ENCODE measurements around the gene TFAP2A.

The TFAP2A gene

DNA sequence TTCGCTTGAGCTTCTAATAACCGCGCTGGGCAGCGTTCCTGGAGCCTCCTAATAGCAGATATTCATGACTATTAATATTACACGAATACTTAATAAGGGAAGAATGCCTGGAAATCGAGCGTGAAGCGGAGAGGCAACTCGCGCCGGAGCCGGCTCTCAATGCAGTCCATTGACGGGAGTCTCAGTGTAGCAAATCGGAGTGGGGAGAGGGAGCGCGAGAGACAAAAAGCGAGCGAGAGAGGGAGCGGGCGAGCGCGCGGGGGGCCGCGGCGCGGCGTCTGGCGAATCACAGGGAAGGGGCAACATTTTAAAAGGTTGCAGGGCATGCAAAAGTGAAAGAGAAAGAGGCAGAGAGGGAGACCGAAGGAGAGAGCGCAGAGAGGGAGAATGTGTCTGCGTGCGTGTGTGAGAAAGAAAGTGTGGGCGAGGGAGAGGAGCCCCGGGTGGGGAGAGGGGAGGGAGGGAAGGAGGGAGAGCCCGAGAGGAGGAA, 2.9 kb downstream of the TFAP2A start:
- no peak overlapping the region for H3K4me2 ChIP-seq (ENCODE audit: low read depth, low read length, poor library complexity, severe bottlenecking)
- TF ChIP-seq, protein P1, sequence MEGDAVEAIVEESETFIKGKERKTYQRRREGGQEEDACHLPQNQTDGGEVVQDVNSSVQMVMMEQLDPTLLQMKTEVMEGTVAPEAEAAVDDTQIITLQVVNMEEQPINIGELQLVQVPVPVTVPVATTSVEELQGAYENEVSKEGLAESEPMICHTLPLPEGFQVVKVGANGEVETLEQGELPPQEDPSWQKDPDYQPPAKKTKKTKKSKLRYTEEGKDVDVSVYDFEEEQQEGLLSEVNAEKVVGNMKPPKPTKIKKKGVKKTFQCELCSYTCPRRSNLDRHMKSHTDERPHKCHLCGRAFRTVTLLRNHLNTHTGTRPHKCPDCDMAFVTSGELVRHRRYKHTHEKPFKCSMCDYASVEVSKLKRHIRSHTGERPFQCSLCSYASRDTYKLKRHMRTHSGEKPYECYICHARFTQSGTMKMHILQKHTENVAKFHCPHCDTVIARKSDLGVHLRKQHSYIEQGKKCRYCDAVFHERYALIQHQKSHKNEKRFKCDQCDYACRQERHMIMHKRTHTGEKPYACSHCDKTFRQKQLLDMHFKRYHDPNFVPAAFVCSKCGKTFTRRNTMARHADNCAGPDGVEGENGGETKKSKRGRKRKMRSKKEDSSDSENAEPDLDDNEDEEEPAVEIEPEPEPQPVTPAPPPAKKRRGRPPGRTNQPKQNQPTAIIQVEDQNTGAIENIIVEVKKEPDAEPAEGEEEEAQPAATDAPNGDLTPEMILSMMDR (IDR thresholded peaks at IDR 0.05; ENCODE audit: insufficient read depth, low read length, poor library complexity, severe bottlenecking): no peak
- TF ChIP-seq EZH2phosphoT487 (conservative IDR thresholded peaks at IDR 0.05; ENCODE audit: low read length): no peak
- H3K79me2 ChIP-seq (ENCODE audit: insufficient read depth, low read length): no peaks in the 10 kb centered on the region
- H3K9me3 ChIP-seq (ENCODE audit: insufficient read depth, low read length): no peaks in the 10 kb centered on the region
- no peaks in the 10 kb centered on the region for H3F3A ChIP-seq (ENCODE audit: insufficient read depth)
- H3K9ac ChIP-seq (ENCODE audit: low read length): no peak overlapping the region
- no peaks in the 10 kb centered on the region for H3K9me2 ChIP-seq (replicated peaks; ENCODE audit: insufficient read depth, low read length)
- no peaks in the 10 kb centered on the region for H3K36me3 ChIP-seq (ENCODE audit: low read length)
- H3K27me3 ChIP-seq (ENCODE audit: low read length): no peaks in the 10 kb centered on the region
- H3K27ac ChIP-seq (ENCODE audit: low read depth, low read length): no peak overlapping the region
- no peaks in the 10 kb centered on the region for H4K20me1 ChIP-seq (ENCODE audit: low read depth, low read length)
- no peak overlapping the region for H3K4me3 ChIP-seq (ENCODE audit: insufficient read depth, low read length, poor library complexity, severe bottlenecking)
- no peak overlapping the region for H2AFZ ChIP-seq (ENCODE audit: low read depth, low read length, severe bottlenecking)

DNA sequence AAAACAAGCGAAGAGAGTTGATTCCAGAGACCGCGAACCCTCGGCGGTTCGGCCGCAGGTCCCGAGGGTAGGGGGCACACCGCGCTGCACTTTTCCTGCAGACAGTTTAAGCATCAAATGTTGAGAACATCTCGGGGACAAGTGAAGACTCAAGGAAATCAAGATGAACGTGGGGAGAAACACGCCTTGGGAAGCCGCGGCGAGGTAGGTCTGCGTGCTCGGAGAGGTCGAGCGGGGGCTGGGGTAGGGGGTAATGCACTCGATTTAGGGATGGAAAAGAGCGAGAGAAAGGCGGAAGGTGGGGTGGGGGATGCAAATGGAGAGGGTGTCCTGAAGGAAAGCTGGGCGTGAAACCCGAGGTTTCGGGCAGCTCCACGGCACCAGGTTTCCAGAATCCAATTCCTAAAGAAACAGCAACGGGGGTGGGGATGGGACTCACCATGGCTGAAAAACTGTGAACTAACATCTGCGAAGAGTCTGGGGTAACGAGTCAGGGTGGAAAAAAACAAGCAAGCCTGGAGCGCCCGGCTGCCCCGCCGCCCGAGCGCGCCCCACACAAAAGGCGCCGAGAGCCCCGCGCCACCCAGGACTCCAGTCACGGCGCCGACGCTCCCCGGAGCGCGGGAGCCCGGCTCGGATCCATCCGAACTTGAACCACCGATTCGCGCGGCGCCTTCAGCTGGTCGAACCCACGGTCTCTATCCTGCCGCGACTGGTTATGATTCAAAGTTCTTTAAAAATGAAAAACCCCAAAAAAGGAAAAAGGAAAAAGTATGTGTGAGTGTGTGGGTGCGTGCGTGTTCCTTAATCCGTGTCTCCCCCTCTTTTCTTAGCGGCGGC, 3.5 kb downstream of the TFAP2A start:
- Histone ChIP-seq H3K9me3 (ENCODE audit: insufficient read depth, low read length) (no peaks in the 10 kb centered on the region), H3K27ac (ENCODE audit: low read depth, low read length) (no peak overlapping the region), H2AFZ (ENCODE audit: low read depth, low read length, severe bottlenecking) (no peak overlapping the region), H3F3A (ENCODE audit: insufficient read depth) (0 out of 2 replicates have a peak, but pooled peaks cover under 1% of the 10 kb centered on the region), H3K4me2 (ENCODE audit: low read depth, low read length, poor library complexity, severe bottlenecking) (no peak overlapping the region), H3K27me3 (ENCODE audit: low read length) (no peaks in the 10 kb centered on the region), H3K36me3 (ENCODE audit: low read length) (no peaks in the 10 kb centered on the region), H3K9me2 (replicated peaks; ENCODE audit: insufficient read depth, low read length) (no peaks in the 10 kb centered on the region), H4K20me1 (ENCODE audit: low read depth, low read length) (no peaks in the 10 kb centered on the region), H3K4me3 (ENCODE audit: insufficient read depth, low read length, poor library complexity, severe bottlenecking) (no peak overlapping the region), H3K9ac (ENCODE audit: low read length) (no peak overlapping the region), H3K79me2 (ENCODE audit: insufficient read depth, low read length) (no peaks in the 10 kb centered on the region)
- no peak for TF ChIP-seq EZH2phosphoT487 (conservative IDR thresholded peaks at IDR 0.05; ENCODE audit: low read length)
- TF ChIP-seq, protein P1 (IDR thresholded peaks at IDR 0.05; ENCODE audit: insufficient read depth, low read length, poor library complexity, severe bottlenecking): no peak

DNA sequence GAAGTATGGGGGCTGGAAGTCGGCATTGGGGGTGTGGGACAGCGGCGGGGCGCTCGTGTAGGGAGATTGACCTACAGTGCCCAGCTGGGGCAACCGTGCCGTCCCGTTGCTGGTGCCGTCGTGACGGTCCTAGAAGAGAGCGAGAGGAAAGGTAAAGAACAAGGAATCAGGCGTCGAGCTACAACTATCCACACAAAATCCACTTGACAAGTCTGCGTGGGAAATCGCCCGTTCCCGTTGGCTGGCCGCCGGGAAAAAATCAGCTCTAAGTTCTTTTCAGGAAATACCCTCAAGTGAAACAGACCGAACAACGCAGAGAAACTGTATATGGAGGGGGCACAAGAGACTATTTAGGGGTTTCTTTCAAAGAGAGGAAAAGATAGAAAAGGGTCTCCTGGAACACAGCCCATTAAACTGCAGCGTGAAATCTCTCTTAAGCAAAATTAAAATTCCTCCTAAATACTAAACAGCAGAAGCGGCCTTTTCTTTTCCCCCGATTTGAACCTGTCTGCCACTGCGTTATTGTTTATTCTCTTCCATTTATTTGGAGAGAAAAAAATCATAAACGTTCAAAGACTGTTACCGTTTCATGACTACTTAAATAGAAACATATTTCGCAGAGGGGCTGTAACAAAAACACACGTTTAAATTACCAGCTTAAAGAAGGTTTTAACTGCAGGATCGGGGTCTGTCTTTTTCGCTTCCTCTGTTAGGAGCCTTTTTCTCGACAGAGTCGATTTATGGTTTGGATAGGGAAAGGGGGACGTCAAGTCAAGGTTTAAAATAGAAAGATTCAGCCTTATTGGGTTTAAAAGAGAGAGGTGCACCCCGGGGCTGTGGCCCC, 4.4 kb downstream of the TFAP2A start:
- no peak overlapping the region for H2AFZ ChIP-seq (ENCODE audit: low read depth, low read length, severe bottlenecking)
- no peak for TF ChIP-seq EZH2phosphoT487 (conservative IDR thresholded peaks at IDR 0.05; ENCODE audit: low read length)
- TF ChIP-seq, protein P1 (IDR thresholded peaks at IDR 0.05; ENCODE audit: insufficient read depth, low read length, poor library complexity, severe bottlenecking): no peak
- no peaks in the 10 kb centered on the region for H3K36me3 ChIP-seq (ENCODE audit: low read length)
- no peak overlapping the region for H3K4me3 ChIP-seq (ENCODE audit: insufficient read depth, low read length, poor library complexity, severe bottlenecking)
- no peak overlapping the region for H3K4me2 ChIP-seq (ENCODE audit: low read depth, low read length, poor library complexity, severe bottlenecking)
- H3K79me2 ChIP-seq (ENCODE audit: insufficient read depth, low read length): no peaks in the 10 kb centered on the region
- H3K9ac ChIP-seq (ENCODE audit: low read length): no peak overlapping the region
- no peaks in the 10 kb centered on the region for H4K20me1 ChIP-seq (ENCODE audit: low read depth, low read length)
- H3K9me2 ChIP-seq (replicated peaks; ENCODE audit: insufficient read depth, low read length): no peaks in the 10 kb centered on the region
- no peaks in the 10 kb centered on the region for H3K9me3 ChIP-seq (ENCODE audit: insufficient read depth, low read length)
- no peak overlapping the region for H3K27ac ChIP-seq (ENCODE audit: low read depth, low read length)
- no peaks in the 10 kb centered on the region for H3K27me3 ChIP-seq (ENCODE audit: low read length)
- H3F3A ChIP-seq (ENCODE audit: insufficient read depth): peaks cover 6% of the 10 kb centered on the region; the same call in 1 of the 2 replicates

All from SU-DHL-6 (cell line).